ENCODE results near the gene INAVA.

DNA sequence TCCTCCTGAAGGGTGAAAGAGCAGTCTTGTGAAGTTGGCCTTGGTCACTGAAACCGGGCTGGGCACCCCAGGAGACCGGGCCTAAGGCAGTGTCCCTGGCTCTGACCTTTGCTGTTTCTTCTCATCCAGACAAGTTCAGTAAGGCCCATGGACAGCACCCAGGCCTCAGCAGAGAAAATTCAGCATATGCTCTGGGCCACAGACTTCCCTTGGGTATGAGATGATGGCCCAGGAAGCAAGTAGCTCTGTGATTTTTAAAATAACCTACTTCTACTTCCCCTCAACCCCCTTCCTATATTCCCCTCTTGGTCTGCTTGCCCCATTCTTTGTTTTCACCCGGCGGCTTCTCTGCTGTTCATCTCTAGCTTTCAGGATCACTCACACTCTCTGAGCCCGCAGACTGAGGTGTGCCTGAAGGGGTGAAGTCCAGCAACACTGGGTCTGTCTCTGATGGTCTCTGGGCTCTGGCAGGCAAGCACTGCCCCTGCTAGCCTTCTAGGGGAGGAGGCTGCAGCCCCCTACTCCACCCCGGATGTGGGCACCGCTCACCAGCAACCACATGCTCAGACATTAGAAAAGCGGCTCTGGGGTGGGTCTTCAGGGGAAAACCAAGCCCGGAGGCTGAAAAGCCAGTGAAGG is 24.8 kb upstream of the INAVA start:
- TF ChIP-seq, protein P1, sequence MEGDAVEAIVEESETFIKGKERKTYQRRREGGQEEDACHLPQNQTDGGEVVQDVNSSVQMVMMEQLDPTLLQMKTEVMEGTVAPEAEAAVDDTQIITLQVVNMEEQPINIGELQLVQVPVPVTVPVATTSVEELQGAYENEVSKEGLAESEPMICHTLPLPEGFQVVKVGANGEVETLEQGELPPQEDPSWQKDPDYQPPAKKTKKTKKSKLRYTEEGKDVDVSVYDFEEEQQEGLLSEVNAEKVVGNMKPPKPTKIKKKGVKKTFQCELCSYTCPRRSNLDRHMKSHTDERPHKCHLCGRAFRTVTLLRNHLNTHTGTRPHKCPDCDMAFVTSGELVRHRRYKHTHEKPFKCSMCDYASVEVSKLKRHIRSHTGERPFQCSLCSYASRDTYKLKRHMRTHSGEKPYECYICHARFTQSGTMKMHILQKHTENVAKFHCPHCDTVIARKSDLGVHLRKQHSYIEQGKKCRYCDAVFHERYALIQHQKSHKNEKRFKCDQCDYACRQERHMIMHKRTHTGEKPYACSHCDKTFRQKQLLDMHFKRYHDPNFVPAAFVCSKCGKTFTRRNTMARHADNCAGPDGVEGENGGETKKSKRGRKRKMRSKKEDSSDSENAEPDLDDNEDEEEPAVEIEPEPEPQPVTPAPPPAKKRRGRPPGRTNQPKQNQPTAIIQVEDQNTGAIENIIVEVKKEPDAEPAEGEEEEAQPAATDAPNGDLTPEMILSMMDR (IDR thresholded peaks at IDR 0.05): no peak
- TF ChIP-seq EZH2 (IDR thresholded peaks at IDR 0.05; ENCODE audit: borderline replicate concordance, insufficient read depth, low read depth, low read length, poor library complexity, severe bottlenecking): no peak
